ENCODE results near the gene TNFSF15.

TNFSF15 gene

GRCh38 chr9:114805670-114806525 is at the start of gene TNFSF15:
TSS of gene TNFSF15 (minus strand) at chr9:114806039. CDS start at chr9:114806012, 27 bp downstream.
- no peak for FAIRE-seq

DNA sequence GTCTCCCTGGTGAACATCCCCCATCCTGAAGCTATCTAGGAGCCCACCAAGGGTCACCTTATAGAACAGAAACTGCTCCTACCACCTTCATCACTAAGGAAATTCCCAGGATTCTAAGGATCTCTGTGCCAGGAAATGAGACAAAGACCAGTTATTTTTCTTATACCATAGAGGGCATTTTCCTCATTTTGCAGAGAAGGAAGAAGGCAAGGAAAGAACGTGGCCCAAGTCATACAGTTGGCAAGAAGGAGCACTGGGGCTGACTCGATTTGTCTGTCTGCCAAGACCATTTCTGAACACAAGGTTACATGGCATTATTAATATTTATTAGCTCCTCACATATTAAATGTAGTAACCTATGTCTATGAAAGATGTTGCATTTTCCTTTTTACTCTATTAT is 49.6 kb upstream of the TNFSF15 start:
- no peak for FAIRE-seq

- no peak for FAIRE-seq
Measured at GRCh38 chr9:114854736-114855355, 49.0 kb upstream of the TNFSF15 start.

DNA sequence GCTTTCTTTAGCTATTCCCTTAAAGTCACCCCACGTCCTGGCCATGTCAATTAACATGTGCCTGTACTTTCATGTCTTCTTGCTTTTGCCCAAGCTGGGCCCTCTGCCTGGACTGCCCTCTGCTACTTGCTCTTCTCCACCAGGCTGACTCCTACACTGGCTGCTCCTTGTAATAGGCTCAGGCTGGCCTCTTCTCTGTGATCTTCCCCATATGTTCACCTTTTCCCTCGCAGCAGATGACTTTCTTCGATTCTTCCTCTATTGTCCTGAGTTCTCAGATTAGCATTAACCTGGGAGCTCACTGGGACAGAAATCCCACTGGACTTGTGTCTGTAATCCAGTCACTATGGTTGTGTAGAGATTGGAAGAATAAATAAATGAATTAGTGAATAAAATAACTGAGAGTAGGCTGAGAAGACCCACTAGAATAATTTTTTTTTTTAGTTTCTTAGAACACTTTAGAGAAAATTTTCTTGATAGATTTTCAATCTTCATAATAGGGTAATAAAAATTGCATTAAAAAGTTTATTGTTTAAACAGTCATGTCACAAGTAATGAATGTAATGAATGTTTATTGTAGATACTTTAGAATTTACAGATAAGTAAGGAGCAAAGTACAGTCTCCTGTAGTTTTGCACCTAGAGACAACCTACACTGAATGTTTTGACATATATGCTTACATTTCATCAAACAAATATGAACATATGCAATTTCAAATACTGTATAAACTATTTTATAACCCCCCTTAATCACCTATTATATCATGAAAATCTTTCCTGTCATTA is 47.4 kb upstream of the TNFSF15 start:
- no peak for FAIRE-seq

DNA sequence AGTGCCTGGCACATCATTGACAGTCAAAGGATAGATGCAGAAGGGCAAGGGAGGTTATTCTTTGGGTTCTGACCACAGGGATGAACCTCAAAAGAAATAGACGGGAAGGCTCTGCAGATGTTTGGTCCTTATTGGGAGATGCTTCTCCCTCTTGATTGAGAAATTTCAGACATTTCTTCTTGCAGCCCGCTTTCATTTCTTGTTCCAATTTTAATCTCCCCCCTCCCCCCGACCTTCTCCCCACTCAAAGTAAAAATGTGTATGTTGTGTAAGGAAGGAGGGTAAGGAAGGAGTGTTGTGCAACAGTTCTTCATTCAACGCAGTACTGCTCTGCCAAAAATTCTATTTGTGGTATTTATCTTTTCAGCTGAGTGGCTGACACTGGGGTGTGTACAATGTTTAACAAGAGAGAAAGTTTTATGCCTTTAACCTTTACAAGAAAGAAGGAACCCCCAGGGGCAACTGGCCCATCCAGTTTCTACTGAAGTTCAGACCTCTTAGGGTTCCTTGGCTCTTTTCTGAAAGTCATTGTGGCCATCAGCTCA is 46.3 kb upstream of the TNFSF15 start:
- no peak for FAIRE-seq

DNA sequence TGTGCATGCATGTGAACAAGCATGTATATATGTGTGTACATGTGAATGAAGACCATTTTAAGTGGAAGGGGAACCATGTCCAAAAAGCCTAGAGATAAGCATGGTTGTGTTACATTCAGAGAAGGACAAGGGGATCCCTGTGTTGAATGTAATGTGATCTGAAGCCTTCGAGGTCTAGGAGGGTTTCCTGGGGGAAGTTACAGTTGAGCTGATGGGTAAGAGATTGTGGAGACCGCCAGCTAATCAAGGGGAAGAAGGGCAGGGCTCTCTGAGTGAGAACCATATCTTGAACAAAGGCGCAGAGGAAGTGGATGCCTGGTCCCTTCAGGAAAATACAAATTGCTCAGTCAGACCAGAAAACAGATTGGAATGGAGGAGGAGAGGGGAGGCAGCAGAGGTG is 45.5 kb upstream of the TNFSF15 start:
- no peak for FAIRE-seq

DNA sequence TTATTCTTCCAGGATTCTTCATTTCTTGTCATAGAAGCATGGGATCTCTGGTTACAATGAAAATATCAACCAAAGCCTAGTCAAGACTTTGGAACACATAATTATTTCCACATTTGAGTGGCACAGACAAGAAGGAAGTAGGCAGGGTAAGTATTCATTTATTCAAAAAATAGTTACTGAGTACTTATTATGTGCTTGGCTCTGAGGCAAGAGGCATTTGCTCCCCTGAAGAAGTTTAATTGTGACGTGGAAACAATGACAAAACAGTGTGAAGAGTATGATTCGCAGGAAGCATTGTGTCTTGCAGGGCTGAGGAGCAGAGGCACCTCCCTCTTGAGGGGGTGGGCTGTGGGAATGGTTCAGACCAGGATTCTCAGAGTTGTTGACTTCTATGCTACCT is 45.0 kb upstream of the TNFSF15 start:
- no peak for FAIRE-seq

- no peak for FAIRE-seq
Measured at GRCh38 chr9:114849450-114849849, 43.6 kb upstream of the TNFSF15 start.

DNA sequence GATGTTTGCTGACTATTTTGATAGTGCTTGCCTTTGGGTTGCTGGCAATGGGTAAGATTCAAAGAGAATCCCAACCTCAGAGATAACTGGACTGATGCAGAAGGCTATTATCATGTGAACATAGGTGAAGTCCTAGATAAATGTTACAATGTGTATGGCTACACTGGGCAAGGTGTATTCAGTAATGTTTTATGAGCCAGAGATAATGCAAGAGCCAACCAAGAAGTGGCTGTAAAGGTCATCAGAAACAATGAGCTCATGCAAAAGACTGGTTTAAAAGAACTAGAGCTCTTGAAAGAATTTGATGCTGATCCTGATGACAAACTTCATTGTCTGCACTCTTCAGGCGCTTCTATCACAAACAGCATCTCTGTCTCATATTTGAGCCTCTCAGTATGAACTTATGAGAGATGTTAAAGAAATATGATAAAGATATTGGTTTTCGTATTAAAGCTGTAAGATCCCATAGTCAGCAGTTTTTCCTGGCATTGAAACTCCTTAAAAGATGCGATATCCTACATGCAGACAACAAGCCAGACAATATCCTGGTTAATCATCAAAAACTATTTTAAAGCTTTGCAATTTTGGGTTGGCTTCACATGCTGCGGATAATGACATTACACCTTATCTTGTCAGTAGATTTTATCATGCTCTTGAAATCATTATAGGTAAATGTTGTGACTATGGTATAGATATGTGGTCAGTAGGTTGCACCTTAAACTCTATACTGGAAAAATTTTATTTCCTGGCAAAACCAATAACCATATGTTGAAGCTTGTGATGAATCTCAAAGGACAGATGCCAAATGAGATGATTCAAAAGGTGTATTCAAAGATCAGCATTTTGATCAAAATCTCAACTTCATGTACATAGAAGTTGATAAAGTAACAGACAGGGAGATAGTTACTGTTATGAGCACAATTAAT is 41.9 kb upstream of the TNFSF15 start:
- FAIRE-seq, result no peak

DNA sequence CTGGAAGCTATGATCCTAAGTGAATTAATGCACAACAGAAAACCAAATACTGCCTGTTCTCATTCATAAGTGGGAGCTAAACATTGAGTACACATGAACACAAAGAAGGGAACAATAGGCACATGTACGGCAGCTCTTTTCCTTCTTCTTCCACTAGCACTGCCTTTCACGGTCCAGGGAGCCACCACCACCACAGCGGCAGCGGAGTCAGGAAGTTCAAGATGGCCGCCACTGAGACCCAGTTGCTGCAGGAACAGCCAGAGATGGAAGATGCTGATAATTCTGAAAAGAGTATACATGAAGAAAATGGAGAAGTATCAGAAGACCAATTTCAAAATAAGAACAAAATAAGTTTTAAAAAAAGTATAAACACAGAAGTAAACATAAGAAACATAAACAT is 39.5 kb upstream of the TNFSF15 start:
- no peak for FAIRE-seq

- FAIRE-seq, result no peak
Measured at GRCh38 chr9:114844766-114845165, 38.9 kb upstream of the TNFSF15 start.

- FAIRE-seq, result no peak
Measured at GRCh38 chr9:114837923-114838322, 32.1 kb upstream of the TNFSF15 start.

DNA sequence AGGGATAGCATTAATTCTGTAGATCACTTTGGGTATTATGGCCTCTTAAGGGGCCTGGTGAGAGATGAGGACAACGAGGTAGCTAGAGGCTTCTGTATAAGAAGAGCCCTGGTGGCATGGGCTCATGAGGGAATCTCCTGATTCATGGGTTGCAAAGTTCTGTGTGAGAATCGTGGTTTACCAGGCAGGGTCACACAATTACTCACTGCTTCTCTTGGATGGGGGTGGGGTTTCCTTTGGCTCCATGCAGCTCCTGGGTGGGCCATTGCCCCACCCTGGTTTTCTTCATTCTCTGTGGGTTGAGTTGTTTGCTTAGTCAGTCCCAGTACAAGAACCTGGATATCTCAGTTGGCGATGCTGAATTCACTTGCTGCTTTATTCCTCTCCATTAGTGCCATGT is 30.9 kb upstream of the TNFSF15 start:
- FAIRE-seq, result no peak

DNA sequence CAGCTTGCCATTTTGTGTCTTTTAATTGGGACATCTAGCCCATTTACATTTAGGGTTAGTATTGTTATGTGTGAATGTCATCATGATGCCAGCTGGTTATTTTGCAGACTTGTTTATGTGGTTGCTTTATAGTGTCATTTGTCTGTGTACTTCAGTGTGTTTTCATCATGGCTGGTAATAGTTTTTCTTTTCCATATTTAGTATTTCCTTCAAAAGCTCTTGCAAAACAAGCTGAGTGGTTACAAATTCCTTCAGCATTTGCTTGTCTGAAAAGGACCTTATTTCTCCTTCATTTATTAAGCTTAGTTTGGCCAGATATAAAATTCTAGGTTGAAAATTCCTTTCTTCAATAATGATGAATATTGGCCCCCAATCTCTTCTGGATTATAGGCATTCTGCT is 28.5 kb upstream of the TNFSF15 start:
- no peak for FAIRE-seq

- FAIRE-seq, result no peak
Measured at GRCh38 chr9:114830546-114830945, 24.7 kb upstream of the TNFSF15 start.

GRCh38 chr9:114829574-114830440 is 24.0 kb upstream of the TNFSF15 start:
- FAIRE-seq, result no peak

DNA sequence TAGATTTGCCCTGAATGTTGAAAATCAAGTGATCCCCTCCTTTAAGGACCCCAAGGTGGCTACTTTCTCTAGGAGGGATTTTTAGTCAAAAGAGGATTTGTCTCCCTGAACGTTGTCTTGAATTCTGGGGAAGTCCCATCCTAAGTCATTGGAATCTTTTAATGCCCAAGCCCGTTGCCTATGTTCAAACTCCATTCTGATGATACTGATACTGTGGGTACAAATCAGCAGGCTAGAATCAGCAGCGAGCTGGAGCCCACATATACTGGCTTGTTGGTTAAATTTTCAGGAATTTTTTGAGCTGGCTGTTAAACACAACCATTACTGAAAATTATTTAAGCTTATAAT is 22.4 kb upstream of the TNFSF15 start:
- no peak for FAIRE-seq

DNA sequence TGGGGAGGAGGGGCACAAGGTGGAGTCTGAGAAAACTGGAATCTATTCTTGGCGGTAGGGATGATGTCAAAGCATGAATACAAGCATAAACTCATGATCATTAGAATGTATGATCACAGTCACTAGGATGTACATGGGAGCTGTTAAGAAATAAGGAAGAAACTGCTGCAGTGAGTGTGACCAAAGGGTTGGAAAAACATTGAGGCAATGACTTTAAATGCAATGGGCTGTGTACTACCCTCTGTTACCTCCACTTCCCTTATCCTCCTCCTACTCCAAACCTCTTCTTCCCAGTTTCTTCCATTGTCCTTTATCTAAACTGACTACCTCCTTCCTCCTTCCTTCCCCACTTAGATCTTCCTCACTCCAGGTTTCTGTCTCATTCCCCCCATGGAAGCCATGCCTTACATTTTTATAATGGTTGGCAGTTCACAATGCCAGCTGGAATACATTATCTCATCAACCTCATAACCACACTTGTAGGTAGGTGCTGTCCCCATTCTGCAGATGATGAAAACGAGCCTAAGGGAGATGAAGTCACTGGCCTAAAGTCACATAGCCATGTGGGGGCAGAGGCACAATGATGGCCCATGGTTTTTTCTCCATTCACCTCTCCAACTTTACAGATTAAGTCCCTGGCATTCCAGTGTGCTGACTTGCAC is 21.9 kb upstream of the TNFSF15 start:
- no peak for FAIRE-seq

GRCh38 chr9:114826431-114826830 is 20.6 kb upstream of the TNFSF15 start:
- no peak for FAIRE-seq

DNA sequence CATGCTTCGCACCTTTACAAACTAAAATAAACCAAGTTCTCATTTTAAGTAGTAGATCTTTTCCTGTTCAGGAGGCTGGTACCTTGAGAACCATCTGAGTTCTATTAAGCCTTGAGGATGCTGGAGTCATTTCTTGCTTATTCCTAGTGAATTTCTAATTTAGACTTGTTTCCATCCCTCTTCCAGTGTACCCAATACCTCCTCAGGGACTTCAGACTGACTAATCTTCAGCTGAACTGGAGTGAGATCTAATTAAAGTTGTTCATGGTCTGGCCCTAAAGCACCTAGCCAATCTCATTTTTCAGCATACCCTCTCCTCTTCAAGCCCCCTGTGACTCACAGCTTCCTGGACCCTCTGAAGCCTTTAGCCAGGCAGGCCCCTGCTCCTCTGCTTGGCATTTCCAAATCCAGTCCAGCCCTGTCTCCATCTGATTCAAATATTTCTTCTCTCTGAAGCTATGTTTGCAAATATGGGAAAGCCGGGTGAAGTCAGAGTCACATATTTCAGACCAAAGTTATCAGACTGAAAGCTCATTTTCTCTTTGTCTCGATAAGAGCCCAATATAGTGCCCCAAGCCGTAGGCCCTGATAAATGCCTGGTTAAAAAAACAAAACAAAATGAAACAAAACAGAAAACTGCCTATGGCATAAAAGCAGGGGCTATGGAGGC is 19.4 kb upstream of the TNFSF15 start:
- FAIRE-seq, result no peak
